ENCODE data around the gene ANKRD52. TPM values are rescaled to one million over a fixed set of nuclear protein-coding genes. Genes with fewer than 3 reads are reported as not detected.

The ANKRD52 gene
- total RNA-seq, 1 donor from 2014 or later, result 28.0 TPM

DNA sequence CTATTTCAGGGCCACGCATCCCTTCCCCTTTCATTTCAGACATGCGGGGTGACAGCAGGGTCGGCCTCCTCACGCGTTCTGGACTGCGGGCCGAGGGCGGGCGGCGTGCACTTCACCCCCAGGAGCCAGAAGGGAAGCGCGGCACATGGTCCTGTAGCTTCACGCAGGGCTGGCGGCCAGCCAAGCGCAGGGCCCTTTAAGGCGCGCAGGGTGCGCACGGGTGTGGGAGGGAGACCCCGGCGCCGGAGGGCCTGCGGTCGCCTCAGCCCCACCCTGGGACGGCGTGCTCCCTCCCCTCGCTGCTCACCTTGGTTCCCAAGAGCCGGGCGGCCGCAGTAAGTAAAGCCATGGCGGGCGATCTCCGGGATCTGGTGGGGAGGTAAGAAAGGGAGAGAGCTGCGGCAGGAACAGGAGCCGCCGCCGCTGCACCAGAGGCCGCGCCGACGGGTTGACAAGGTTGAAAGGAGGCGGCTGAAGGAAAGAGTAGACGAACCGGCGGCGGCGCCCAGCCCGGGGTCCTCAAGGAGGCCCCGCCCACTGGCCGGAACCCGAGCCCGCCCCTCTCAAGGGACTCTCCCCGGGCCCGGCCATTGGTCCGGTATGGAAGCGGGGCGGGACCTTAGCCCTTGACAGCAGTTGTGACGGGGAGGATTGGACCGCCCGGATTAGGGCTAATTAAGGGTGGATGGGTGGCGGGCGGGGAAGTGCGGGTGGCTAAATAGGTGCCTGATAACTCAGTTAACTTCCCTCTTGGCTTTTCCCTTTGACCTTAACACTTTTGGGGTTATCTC, 41.9 kb upstream of the ANKRD52 start, which contains the start of gene CS:
Gene CS, minus strand, starts transcription at position 478 of the 791 bp plus-strand sequence. Its CDS starts 129 bp downstream, at position 349.
- intact Hi-C loops (cut with DNase I), result no loop called here
- H3K9me3 ChIP-seq, result no peaks in the 10 kb centered on the region
- H3K4me3 ChIP-seq, result peak within 1 kb of the TSS; percentile 78
- peak; percentile 99 for DNase-seq
- peak; percentile 99 for ATAC-seq
- H3K4me1 ChIP-seq, result peaks cover 38% of the 10 kb centered on the region
- H3K27ac ChIP-seq, result peak within 1 kb of the TSS; percentile 89
- no peaks in the 10 kb centered on the region for H3K27me3 ChIP-seq
- peaks cover 26% of the 10 kb centered on the region for H3K36me3 ChIP-seq
- no peak for TF ChIP-seq CTCF (IDR thresholded peaks at IDR 0.05)

GRCh38 chr12:56299308-56299852, 41.2 kb upstream of the ANKRD52 start:
- Histone ChIP-seq H3K27ac (peak overlapping the region; percentile 89), H3K4me1 (peaks cover 38% of the 10 kb centered on the region), H3K27me3 (no peaks in the 10 kb centered on the region), H3K36me3 (peaks cover 24% of the 10 kb centered on the region), H3K9me3 (no peaks in the 10 kb centered on the region), H3K4me3 (peak overlapping the region; percentile 78)
- ATAC-seq (no peak), DNase-seq (no peak)
- TF ChIP-seq CTCF (IDR thresholded peaks at IDR 0.05), result no peak
- intact Hi-C loops (cut with DNase I), result no loop called here

DNA sequence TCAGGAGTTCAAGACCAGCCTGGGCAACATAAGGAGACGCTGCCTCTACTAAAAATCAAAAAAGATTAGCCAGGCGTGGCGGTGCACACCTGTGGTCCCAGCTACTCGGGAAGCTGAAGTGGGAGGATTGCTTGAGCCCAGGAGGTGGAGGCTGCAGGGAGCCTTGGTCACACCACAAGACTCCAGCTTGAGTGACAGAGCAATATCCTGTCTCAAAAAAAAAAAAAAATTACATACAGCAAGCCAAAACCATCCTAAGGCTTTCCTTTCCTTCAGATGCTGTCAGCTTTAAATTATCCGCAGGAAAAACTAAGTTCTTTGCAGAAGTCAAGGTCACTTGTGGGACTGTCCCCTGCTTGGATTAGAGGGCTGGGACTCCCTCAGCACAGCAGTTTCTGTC, 40.6 kb upstream of the ANKRD52 start:
- Histone ChIP-seq H3K9me3 (no peaks in the 10 kb centered on the region), H3K4me3 (peak overlapping the region; percentile 78), H3K27ac (peak overlapping the region; percentile 89), H3K36me3 (peaks cover 28% of the 10 kb centered on the region), H3K4me1 (peaks cover 38% of the 10 kb centered on the region), H3K27me3 (no peaks in the 10 kb centered on the region)
- no peak for TF ChIP-seq CTCF (IDR thresholded peaks at IDR 0.05)
- ATAC-seq (no peak), DNase-seq (peak; percentile 35)
- intact Hi-C loops (cut with DNase I), result no loop called here

- Histone ChIP-seq H3K9me3 (no peaks in the 10 kb centered on the region), H3K4me1 (peaks cover 38% of the 10 kb centered on the region), H3K36me3 (peaks cover 24% of the 10 kb centered on the region), H3K4me3 (no peak overlapping the region), H3K27me3 (no peaks in the 10 kb centered on the region), H3K27ac (peak overlapping the region; percentile 24)
- intact Hi-C loops (cut with DNase I), result no loop called here
- peak; percentile 22 for DNase-seq
- no peak for TF ChIP-seq CTCF (IDR thresholded peaks at IDR 0.05)
- ATAC-seq, result no peak
These were observed 39.2 kb upstream of the ANKRD52 start for GRCh38 chr12:56297400-56297799.

DNA sequence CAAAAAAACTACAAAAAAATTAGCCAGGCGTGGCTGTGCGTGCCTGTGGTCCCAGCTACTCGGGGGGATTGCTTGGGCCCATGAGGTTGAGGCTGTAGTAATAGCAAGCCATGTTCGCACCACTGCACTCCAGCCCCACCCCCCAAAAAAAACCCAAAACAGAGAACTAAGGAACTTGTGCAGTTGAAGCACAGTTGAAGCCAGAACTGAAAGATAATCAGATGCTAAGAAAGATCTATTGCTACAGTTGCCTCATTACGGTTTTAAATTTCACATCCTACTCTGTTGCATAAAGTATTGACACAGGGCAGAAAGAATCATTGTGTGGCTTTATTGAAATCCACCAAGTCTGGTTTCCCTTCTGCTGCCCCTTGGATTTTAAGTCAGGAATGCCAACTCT, 38.1 kb upstream of the ANKRD52 start:
- ATAC-seq (no peak), DNase-seq (peak; percentile 23)
- Histone ChIP-seq H3K36me3 (peaks cover 28% of the 10 kb centered on the region), H3K27me3 (no peaks in the 10 kb centered on the region), H3K9me3 (no peaks in the 10 kb centered on the region), H3K4me3 (no peak overlapping the region), H3K27ac (no peak overlapping the region), H3K4me1 (peaks cover 44% of the 10 kb centered on the region)
- no peak for TF ChIP-seq CTCF (IDR thresholded peaks at IDR 0.05)
- intact Hi-C loops (cut with DNase I), result no loop called here
